ENCODE measurements around the gene AFMID. TPM values are rescaled to one million over a fixed set of nuclear protein-coding genes. Genes with fewer than 3 reads are reported as not detected.

The AFMID gene
- total and polyA plus RNA-seq, 2 of the 13 experiments (the other 11 are each of a cell fraction or from before 2014, with no cell fraction given), result 249 to 270 TPM

- TF ChIP-seq ZNF687 (CRISPR knock-in tag; IDR thresholded peaks at IDR 0.05) (peak; percentile 74), ZNF816 (CRISPR knock-in tag; IDR thresholded peaks at IDR 0.05; ENCODE audit: borderline replicate concordance) (no peak), ZNF367 (CRISPR knock-in tag; IDR thresholded peaks at IDR 0.05; ENCODE audit: borderline replicate concordance) (no peak), KAT7 (CRISPR knock-in tag; IDR thresholded peaks at IDR 0.05; ENCODE audit: borderline replicate concordance) (no peak), BHLHE40 (IDR thresholded peaks at IDR 0.05; ENCODE audit: low read length) (no peak), ZNF350 (CRISPR knock-in tag; IDR thresholded peaks at IDR 0.05; ENCODE audit: borderline replicate concordance, low read depth) (peak; percentile 80), ZNF512B (CRISPR knock-in tag; IDR thresholded peaks at IDR 0.05; ENCODE audit: borderline replicate concordance) (no peak), RBM39 (IDR thresholded peaks at IDR 0.05; ENCODE audit: low read depth, low read length, poor library complexity, severe bottlenecking) (no peak), FOXO1 (CRISPR knock-in tag; IDR thresholded peaks at IDR 0.05) (no peak), MAX (IDR thresholded peaks at IDR 0.05) (peak; percentile 48), TBX2 (CRISPR knock-in tag; IDR thresholded peaks at IDR 0.05; ENCODE audit: borderline replicate concordance) (no peak), ZNF451 (CRISPR knock-in tag; IDR thresholded peaks at IDR 0.05) (no peak), KLF12 (CRISPR knock-in tag; IDR thresholded peaks at IDR 0.05; ENCODE audit: borderline replicate concordance) (peak; percentile 93; the same call in 1 of the 2 replicates), ZNF232 (CRISPR knock-in tag; IDR thresholded peaks at IDR 0.05; ENCODE audit: borderline replicate concordance) (no peak), SP5 (CRISPR knock-in tag; IDR thresholded peaks at IDR 0.05; ENCODE audit: borderline replicate concordance, low read depth) (peak; percentile 56), ZNF317 (CRISPR knock-in tag; IDR thresholded peaks at IDR 0.05) (no peak), ARNT2 (CRISPR knock-in tag; IDR thresholded peaks at IDR 0.05; ENCODE audit: low read depth) (peak; percentile 62; the same call in 1 of the 2 replicates), NCOA1 (CRISPR knock-in tag; IDR thresholded peaks at IDR 0.05) (no peak), SOX13 (IDR thresholded peaks at IDR 0.05) (no peak), SOX13 (CRISPR knock-in tag; conservative IDR thresholded peaks at IDR 0.05 in 1 of 2, IDR thresholded peaks at IDR 0.05 in 1 of 2) (no peak), CCAR2 (optimal IDR thresholded peaks at IDR 0.05; ENCODE audit: low read depth, low read length) (peak; percentile 46), ZNF724P (CRISPR knock-in tag; IDR thresholded peaks at IDR 0.05; ENCODE audit: borderline replicate concordance) (peak; percentile 91), ZNF124 (CRISPR knock-in tag; IDR thresholded peaks at IDR 0.05) (0 out of 2 replicates have a peak, but pooled peaks have one; percentile 6)
These were observed 46.8 kb upstream of the AFMID start (continued) for GRCh38 chr17:78140169-78141051.

All from HepG2 (cell line).